BLaER1 (cell line): ENCODE data around the gene NOX4.

Experiments
- H3K27ac ChIP-seq: shearing (Covaris generic); formaldehyde crosslinking; 2 replicates; pipeline ENCODE4 v1.8.1; 2022
- H3K27me3 ChIP-seq: shearing (Covaris generic); formaldehyde crosslinking; 2 replicates; pipeline ENCODE4 v1.8.1; 2022
- H3K36me3 ChIP-seq: shearing (Covaris generic); formaldehyde crosslinking; 2 replicates; pipeline ENCODE4 v1.8.1; 2022
- H3K4me1 ChIP-seq: shearing (Covaris generic); formaldehyde crosslinking; 2 replicates; pipeline ENCODE4 v1.8.1; 2022
- H3K4me2 ChIP-seq: shearing (Covaris generic); formaldehyde crosslinking; 2 replicates; pipeline ENCODE4 v1.8.1; 2022
- H3K4me3 ChIP-seq: shearing (Covaris generic); formaldehyde crosslinking; 2 replicates; pipeline ENCODE4 v1.8.1; 2022
- H3K9ac ChIP-seq: shearing (Covaris generic); formaldehyde crosslinking; 2 replicates; pipeline ENCODE4 v1.8.1; 2022
- H3K9me3 ChIP-seq: shearing (Covaris generic); formaldehyde crosslinking; 2 replicates; pipeline ENCODE4 v1.8.1; 2022
- H4K20me1 ChIP-seq: shearing (Covaris generic); formaldehyde crosslinking; 2 replicates; pipeline ENCODE4 v1.8.1; 2022
- Cebpa-rat ChIP-seq: shearing (Covaris generic); IDR thresholded peaks from 2 replicates; pipeline ENCODE4 v1.8.1; 2022

The NOX4 gene

DNA sequence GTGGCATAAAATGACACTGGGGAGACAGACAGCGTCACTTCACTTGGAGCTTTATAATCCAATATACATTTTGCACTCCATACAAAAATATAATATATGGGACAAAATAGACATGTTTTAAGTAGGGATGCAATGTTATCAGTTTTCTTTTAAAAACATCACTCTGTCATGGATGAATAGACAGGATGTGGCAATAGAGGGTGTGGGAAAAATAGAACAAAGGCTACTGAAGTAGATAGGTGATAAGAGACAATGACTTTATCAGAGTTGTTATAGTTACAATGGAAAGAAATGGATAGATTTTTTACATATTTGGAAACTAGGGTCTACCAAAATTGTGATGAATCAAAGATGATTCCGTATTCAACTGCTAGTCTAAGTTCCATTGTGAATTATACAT lies 13.1 kb upstream of the NOX4 start:
- Histone ChIP-seq H3K9me3 (no peaks in the 10 kb centered on the region), H4K20me1 (no peaks in the 10 kb centered on the region), H3K4me3 (no peak overlapping the region), H3K36me3 (no peaks in the 10 kb centered on the region), H3K4me1 (no peaks in the 10 kb centered on the region), H3K27me3 (no peaks in the 10 kb centered on the region), H3K27ac (no peak overlapping the region), H3K9ac (no peak overlapping the region), H3K4me2 (no peak overlapping the region)
- TF ChIP-seq Cebpa-rat, result no peak

DNA sequence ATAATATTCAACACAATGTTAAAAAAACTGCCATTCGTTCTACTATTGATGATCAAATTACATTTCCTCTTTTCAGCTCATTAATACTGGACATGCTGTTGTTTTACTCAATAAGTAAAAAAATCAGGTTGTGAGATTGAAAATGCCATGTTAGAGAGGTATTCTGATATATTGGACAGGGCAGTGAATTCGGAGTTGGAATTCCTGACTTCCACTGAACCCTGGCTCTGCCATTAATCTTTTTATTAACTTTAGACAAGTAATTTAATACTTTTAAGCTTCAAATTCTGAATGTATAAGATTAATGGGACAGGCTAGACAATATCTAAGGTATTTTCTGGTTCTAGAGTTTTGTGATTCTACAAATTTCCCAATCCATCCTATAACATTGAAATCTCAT lies 12.2 kb upstream of the NOX4 start:
- no peak for TF ChIP-seq Cebpa-rat
- H3K4me3 ChIP-seq, result no peak overlapping the region
- no peaks in the 10 kb centered on the region for H3K9me3 ChIP-seq
- H3K9ac ChIP-seq, result no peak overlapping the region
- H3K4me2 ChIP-seq, result no peak overlapping the region
- H3K27ac ChIP-seq, result no peak overlapping the region
- no peaks in the 10 kb centered on the region for H4K20me1 ChIP-seq
- H3K27me3 ChIP-seq, result no peaks in the 10 kb centered on the region
- no peaks in the 10 kb centered on the region for H3K36me3 ChIP-seq
- no peaks in the 10 kb centered on the region for H3K4me1 ChIP-seq

DNA sequence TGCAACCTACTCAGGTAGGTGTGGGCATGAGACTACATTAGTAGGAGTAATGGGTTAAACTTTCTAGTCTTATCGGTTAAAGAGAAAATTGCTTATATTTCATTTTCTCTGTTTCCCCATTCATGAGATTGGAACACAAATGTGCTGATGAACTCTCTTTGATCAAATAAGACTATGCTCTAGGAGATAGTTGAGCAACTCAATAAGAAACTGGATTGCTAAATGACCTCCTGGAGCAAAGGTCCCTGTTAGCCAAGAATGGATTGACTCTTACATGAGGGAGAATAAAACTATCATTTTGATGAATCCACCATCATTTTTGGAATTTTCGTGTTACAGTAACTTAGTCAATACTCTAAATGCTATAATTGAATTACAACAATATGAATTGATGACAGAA lies 11.1 kb upstream of the NOX4 start:
- H3K27me3 ChIP-seq, result no peaks in the 10 kb centered on the region
- no peak for TF ChIP-seq Cebpa-rat
- no peak overlapping the region for H3K9ac ChIP-seq
- no peak overlapping the region for H3K4me2 ChIP-seq
- no peak overlapping the region for H3K27ac ChIP-seq
- H3K4me1 ChIP-seq, result no peaks in the 10 kb centered on the region
- no peaks in the 10 kb centered on the region for H3K36me3 ChIP-seq
- no peaks in the 10 kb centered on the region for H4K20me1 ChIP-seq
- no peak overlapping the region for H3K4me3 ChIP-seq
- H3K9me3 ChIP-seq, result no peaks in the 10 kb centered on the region

DNA sequence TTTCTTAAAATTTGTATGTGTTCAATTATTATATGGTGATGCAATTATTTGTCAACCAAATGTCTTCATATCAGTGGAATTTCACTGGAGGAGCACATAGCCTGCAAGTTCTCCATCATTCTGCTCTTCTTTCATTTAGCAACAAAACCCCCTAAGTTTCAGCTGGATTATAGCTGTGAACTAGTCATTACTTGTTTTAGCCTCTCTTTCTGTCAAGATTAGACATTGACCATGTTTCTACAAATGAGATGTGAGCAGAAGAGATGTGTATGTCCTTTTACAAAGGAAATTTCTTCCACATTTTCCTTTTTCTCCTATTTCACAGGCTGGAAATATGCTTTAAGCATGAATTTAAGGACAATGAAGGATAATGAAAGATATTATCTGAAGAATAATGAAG lies 9.2 kb upstream of the NOX4 start:
- Histone ChIP-seq H3K4me1 (no peaks in the 10 kb centered on the region), H4K20me1 (no peaks in the 10 kb centered on the region), H3K9ac (no peak overlapping the region)

DNA sequence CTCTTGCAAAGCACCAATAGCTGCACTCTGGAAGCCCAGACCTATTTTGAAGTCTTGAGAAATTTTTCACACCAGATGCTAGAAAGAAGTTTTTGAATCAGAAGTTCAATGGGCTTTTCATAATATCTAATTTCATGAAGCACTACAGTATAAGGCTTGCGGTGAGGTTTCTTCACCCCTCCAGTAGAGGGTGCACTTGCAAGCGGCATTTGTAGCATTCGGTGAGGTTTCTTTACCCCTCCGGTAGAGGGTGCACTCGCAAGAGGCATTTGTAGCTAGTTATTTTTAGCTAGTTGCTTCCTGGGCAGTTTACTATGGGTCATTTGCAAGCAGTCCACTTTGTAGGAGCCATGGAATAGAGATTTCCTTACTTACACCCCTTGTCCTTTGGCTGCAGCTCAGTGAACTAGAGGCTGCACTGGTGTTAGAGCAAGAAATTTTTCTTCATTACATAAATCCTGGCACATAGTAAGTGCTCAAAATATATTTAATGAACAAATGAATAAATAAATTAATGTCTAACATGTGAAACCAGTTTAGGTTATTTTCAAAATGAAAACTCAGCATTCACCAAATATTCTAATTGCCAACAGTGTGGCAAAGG lies 7.8 kb upstream of the NOX4 start:
- no peak overlapping the region for H3K27ac ChIP-seq
- H3K36me3 ChIP-seq, result no peaks in the 10 kb centered on the region
- no peak for TF ChIP-seq Cebpa-rat
- H3K9ac ChIP-seq, result no peak overlapping the region
- H3K27me3 ChIP-seq, result no peaks in the 10 kb centered on the region
- no peak overlapping the region for H3K4me2 ChIP-seq
- H3K4me3 ChIP-seq, result no peak overlapping the region
- no peaks in the 10 kb centered on the region for H4K20me1 ChIP-seq
- no peaks in the 10 kb centered on the region for H3K9me3 ChIP-seq
- no peaks in the 10 kb centered on the region for H3K4me1 ChIP-seq

More for the DNA sequence above, 9.2 kb upstream of the NOX4 start:
- TF ChIP-seq Cebpa-rat, result no peak
- H3K9me3 ChIP-seq, result no peaks in the 10 kb centered on the region
- no peaks in the 10 kb centered on the region for H3K27me3 ChIP-seq
- H3K36me3 ChIP-seq, result no peaks in the 10 kb centered on the region
- no peak overlapping the region for H3K27ac ChIP-seq
- H3K4me2 ChIP-seq, result no peak overlapping the region
- H3K4me3 ChIP-seq, result no peak overlapping the region

DNA sequence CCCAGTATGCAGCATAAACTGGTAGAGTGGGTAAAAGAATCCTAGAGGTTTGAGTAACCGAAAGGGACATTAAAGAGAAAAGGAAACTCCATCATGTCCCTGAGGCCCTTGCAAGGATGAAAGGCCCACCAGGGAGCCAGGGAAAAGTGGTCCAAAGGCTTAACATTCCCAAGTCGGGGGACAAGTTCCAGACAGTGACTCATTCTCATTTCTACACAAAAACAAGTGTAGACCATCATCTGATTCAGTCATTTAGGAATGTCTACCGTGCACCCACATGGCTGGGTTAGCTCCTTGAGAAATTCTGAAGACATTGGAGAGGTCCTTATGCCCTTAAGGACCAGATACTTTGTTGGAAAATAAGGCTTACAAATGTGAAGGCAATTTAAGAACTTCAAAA lies 4.8 kb upstream of the NOX4 start:
- Histone ChIP-seq H4K20me1 (no peaks in the 10 kb centered on the region), H3K4me2 (no peak overlapping the region), H3K9me3 (peaks cover 4% of the 10 kb centered on the region; the same call in 1 of the 2 replicates), H3K27ac (no peak overlapping the region), H3K27me3 (no peaks in the 10 kb centered on the region), H3K36me3 (no peaks in the 10 kb centered on the region), H3K4me3 (no peak overlapping the region), H3K4me1 (no peaks in the 10 kb centered on the region), H3K9ac (no peak overlapping the region)
- no peak for TF ChIP-seq Cebpa-rat

DNA sequence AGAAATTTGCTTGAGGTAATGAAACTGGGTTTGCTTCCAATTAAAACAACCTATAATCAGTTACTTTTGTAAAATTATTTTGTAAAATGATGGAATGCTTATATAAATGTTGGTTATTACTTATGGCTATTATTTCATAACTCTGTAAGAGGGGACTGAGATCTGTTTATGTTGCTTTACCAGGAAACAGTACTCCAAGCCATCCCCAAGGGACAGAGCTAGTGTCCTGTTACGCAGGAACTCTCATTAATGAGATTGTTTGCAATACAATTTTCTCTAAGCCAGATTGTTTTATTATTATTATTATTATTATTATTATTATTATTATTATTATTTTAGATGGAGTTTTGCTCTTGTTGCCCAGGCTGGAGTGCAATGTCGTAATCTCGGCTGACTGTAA lies 2.3 kb upstream of the NOX4 start:
- Histone ChIP-seq H3K9me3 (peaks cover 4% of the 10 kb centered on the region; the same call in 1 of the 2 replicates), H3K4me2 (no peak overlapping the region), H3K27ac (no peak overlapping the region), H3K27me3 (no peaks in the 10 kb centered on the region), H4K20me1 (no peaks in the 10 kb centered on the region), H3K9ac (no peak overlapping the region), H3K4me3 (no peak overlapping the region), H3K36me3 (no peaks in the 10 kb centered on the region), H3K4me1 (no peaks in the 10 kb centered on the region)
- TF ChIP-seq Cebpa-rat, result no peak

DNA sequence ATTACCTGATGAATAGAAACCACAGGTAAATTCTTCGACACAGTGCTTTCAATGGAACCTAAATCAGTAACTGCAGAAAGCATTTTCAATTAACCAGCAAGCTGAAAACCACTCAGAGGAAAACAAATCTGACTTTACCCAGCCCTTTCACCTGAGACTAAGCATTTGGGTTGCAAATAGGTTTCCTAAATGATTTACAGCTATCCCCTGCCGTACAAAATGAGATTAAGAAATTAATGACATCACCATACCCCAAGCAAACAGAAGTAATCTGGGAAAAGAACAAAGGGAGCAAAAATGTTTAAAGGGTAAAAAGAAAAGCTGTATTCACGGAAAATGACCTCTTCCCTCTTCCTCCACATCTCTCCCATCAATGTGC lies 584 bp downstream of the NOX4 start:
- Histone ChIP-seq H3K9ac (no peak overlapping the region), H4K20me1 (no peaks in the 10 kb centered on the region), H3K9me3 (peaks cover 4% of the 10 kb centered on the region; the same call in 1 of the 2 replicates), H3K27me3 (no peaks in the 10 kb centered on the region), H3K4me3 (no peak overlapping the region), H3K27ac (no peak overlapping the region), H3K4me2 (no peak overlapping the region), H3K36me3 (no peaks in the 10 kb centered on the region), H3K4me1 (no peaks in the 10 kb centered on the region)
- no peak for TF ChIP-seq Cebpa-rat

DNA sequence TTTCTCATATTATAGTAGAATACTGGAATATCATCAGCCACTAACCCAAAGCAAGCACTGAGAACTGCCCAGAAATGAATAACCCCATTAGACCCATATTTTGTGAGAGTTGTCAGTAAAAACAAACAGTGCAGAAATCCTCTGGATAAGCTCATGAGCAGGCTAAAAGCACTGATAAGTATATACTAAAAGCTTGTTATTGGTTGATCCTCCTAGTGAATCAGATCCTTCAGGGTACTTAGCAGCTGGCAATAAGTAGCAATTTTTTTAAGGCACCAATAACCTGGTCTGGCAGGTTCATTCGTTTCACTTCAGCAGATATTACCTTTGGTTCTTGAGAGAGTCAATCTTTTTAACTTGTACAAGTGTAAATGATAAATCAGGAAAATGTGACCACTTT lies 1.2 kb downstream of the NOX4 start:
- Histone ChIP-seq H3K4me2 (no peak overlapping the region), H3K36me3 (no peaks in the 10 kb centered on the region), H3K27ac (no peak overlapping the region), H3K4me1 (no peaks in the 10 kb centered on the region), H3K9me3 (peaks cover 4% of the 10 kb centered on the region; the same call in 1 of the 2 replicates), H3K4me3 (no peak overlapping the region), H3K27me3 (no peaks in the 10 kb centered on the region), H4K20me1 (no peaks in the 10 kb centered on the region), H3K9ac (no peak overlapping the region)
- TF ChIP-seq Cebpa-rat, result no peak

DNA sequence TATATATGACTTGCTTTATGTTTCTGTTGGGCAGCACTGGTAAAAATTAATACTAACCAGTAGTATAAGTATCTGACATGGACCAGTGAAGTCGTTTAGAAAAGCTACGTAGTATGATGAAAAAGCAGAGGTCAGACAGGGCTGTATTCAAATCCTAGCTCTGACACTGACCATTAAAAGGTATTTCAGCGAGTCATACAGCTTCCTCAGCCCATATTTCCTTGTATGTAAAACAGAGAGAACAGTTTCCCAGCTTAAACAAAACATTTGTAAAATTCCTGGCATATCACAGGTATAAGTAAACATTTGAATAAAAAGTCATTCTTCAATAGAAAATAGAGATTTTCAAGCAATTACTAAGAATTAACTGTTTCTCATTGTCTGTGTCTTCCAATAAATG lies 4.2 kb downstream of the NOX4 start:
- TF ChIP-seq Cebpa-rat, result no peak
- no peak overlapping the region for H3K4me3 ChIP-seq

DNA sequence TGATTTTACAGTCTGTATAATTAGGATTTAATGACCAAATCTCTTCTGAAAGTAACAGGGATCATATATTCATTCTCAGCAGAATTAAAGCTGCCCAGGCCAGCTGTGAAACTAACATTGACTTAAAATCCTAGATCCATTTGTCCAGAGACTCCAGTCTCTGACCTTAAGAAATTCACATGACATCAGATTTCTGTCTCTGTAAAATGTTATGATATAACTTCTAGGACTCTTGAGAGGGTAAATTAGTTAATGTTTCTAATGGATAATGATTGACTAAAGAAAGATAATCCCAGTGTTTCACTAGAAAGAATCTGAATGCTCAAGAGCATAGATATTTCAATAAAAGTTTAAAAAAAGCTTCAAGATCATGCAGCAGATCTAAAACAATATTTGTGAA lies 6.3 kb downstream of the NOX4 start:
- Histone ChIP-seq H3K4me1 (no peaks in the 10 kb centered on the region), H3K9me3 (no peaks in the 10 kb centered on the region), H3K9ac (no peak overlapping the region), H3K27me3 (no peaks in the 10 kb centered on the region), H3K36me3 (no peaks in the 10 kb centered on the region), H3K4me2 (no peak overlapping the region), H4K20me1 (no peaks in the 10 kb centered on the region), H3K27ac (no peak overlapping the region), H3K4me3 (no peak overlapping the region)
- no peak for TF ChIP-seq Cebpa-rat

More for the DNA sequence above, 4.2 kb downstream of the NOX4 start:
- Histone ChIP-seq H3K27me3 (no peaks in the 10 kb centered on the region), H3K4me2 (no peak overlapping the region), H3K27ac (no peak overlapping the region), H3K9me3 (peaks cover 4% of the 10 kb centered on the region; the same call in 1 of the 2 replicates), H4K20me1 (no peaks in the 10 kb centered on the region), H3K9ac (no peak overlapping the region), H3K36me3 (no peaks in the 10 kb centered on the region), H3K4me1 (no peaks in the 10 kb centered on the region)
